Daoy (cell line): Measurements from ENCODE around the gene KAZN. TPM values are rescaled to one million over a fixed set of nuclear protein-coding genes. Genes with fewer than 3 reads are reported as not detected.
"Not testable (repeated sequence)": the region's sequence is repeated elsewhere in the genome, so short reads cannot be mapped to it uniquely, and the experiment has no call there.

Experiments
- DNase-seq: peaks from one replicate; pipeline ENCODE4 v3.0.0-alpha.2; 2015; ENCODE audit warnings: low read depth
- total RNA-seq: library from RNA; depleted of rRNA; stranded (reverse); fragments of >200 nt; shearing (Covaris generic); gene quantifications from 2 replicates; pipeline ENCODE4 v1.2.3, GENCODE V29; 2014; rRNA removed

Gene KAZN
- total RNA-seq = 6.3 and 6.7 TPM in 2 replicates

- peak; percentile 60 for DNase-seq
Observed at GRCh38 chr1:14598498-14599182, at the start of gene KAZN. Gene KAZN, plus strand, starts transcription at chr1:14598685.

GRCh38 chr1:14549897-14550620, 48.4 kb upstream of the KAZN start:
- no peak for DNase-seq

GRCh38 chr1:14551386-14551785, 47.1 kb upstream of the KAZN start:
- DNase-seq = no peak

GRCh38 chr1:14552246-14552965, 46.1 kb upstream of the KAZN start:
- DNase-seq = no peak

GRCh38 chr1:14553711-14554110, 44.8 kb upstream of the KAZN start:
- peak; percentile 37 for DNase-seq

GRCh38 chr1:14555091-14555490, 43.4 kb upstream of the KAZN start:
- DNase-seq = no peak

GRCh38 chr1:14561014-14561693, 37.3 kb upstream of the KAZN start:
- DNase-seq = peak; percentile 28

GRCh38 chr1:14565090-14565489, 33.4 kb upstream of the KAZN start:
- no peak for DNase-seq

- no peak for DNase-seq
Observed at GRCh38 chr1:14567056-14567455, 31.4 kb upstream of the KAZN start.

- DNase-seq = no peak
Observed at GRCh38 chr1:14567903-14568302, 30.6 kb upstream of the KAZN start.

- DNase-seq = no peak
Observed at GRCh38 chr1:14568716-14569355, 29.6 kb upstream of the KAZN start.

- DNase-seq = no peak
Observed at GRCh38 chr1:14570514-14570913, 28.0 kb upstream of the KAZN start.

- peak; percentile 46 for DNase-seq
Observed at GRCh38 chr1:14571810-14572767, 26.4 kb upstream of the KAZN start.

- no peak for DNase-seq
Observed at GRCh38 chr1:14572861-14573260, 25.6 kb upstream of the KAZN start.

GRCh38 chr1:14576155-14576554, 22.3 kb upstream of the KAZN start:
- no peak for DNase-seq

GRCh38 chr1:14577261-14577660, 21.2 kb upstream of the KAZN start:
- DNase-seq = no peak

- DNase-seq = peak; percentile 25
Observed at GRCh38 chr1:14578156-14578555, 20.3 kb upstream of the KAZN start.

- not testable (repeated sequence) for DNase-seq
Observed at GRCh38 chr1:14580295-14580694, 18.2 kb upstream of the KAZN start.

- no peak for DNase-seq
Observed at GRCh38 chr1:14580986-14581385, 17.5 kb upstream of the KAZN start.

- no peak for DNase-seq
Observed at GRCh38 chr1:14583788-14584187, 14.7 kb upstream of the KAZN start.
